Measurements from ENCODE around the gene BCL2L1.
"Not testable (repeated sequence)": the region's sequence is repeated elsewhere in the genome, so short reads cannot be mapped to it uniquely, and the experiment has no call there.

Gene BCL2L1

DNA sequence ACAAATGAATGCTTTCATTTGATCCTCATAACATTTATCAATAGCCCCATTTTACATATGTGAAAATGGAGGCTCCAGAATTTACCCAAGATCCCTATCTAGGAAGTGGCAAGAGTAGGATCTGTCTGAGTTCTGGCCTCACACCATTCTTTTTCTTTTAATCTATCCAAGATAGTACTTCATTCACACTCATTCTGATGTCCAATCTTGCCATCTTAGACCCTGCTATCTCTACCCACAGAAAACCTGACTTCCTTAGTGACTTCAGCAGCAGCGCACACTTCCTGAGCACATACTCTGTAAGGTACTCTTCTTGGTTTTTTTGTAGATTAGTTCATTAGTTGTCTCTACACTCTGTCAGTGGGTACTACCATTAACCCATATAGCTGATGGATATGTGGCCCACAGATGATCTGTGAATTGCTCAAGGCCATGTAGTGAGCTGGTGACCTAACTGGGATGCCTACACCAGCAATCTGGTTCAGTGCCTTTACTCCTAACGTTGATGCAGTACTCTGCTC lies 48.7 kb downstream of the BCL2L1 start:
- FAIRE-seq = no peak

- no peak for FAIRE-seq
Observed at GRCh38 chr20:31673435-31673834, 49.2 kb downstream of the BCL2L1 start.

- FAIRE-seq = no peak
Observed at GRCh38 chr20:31671324-31671723, 51.3 kb downstream of the BCL2L1 start.

GRCh38 chr20:31670371-31671228 lies 52.1 kb downstream of the BCL2L1 start:
- FAIRE-seq = no peak

- FAIRE-seq = no peak
Observed at GRCh38 chr20:31669876-31670275, 52.8 kb downstream of the BCL2L1 start.

DNA sequence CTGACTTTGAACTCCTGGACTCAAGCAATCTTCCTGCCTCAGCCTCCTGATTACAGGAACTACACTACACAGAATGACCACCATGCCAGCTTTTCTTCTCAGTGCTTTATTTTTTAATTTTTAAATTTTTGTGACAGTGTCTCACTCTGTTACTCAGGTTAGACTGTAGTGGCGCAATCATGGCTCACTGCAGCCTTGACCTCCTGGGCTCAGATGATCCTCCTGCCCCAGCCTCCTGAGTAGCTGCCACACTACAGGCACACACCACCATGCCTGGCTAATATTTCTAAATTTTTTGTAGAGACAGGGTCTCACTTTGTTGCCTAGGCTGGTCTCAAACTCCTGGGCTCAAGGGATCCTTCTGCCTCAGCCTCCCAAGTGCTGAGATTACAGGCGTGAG lies 53.7 kb downstream of the BCL2L1 start:
- not testable (repeated sequence) for FAIRE-seq

DNA sequence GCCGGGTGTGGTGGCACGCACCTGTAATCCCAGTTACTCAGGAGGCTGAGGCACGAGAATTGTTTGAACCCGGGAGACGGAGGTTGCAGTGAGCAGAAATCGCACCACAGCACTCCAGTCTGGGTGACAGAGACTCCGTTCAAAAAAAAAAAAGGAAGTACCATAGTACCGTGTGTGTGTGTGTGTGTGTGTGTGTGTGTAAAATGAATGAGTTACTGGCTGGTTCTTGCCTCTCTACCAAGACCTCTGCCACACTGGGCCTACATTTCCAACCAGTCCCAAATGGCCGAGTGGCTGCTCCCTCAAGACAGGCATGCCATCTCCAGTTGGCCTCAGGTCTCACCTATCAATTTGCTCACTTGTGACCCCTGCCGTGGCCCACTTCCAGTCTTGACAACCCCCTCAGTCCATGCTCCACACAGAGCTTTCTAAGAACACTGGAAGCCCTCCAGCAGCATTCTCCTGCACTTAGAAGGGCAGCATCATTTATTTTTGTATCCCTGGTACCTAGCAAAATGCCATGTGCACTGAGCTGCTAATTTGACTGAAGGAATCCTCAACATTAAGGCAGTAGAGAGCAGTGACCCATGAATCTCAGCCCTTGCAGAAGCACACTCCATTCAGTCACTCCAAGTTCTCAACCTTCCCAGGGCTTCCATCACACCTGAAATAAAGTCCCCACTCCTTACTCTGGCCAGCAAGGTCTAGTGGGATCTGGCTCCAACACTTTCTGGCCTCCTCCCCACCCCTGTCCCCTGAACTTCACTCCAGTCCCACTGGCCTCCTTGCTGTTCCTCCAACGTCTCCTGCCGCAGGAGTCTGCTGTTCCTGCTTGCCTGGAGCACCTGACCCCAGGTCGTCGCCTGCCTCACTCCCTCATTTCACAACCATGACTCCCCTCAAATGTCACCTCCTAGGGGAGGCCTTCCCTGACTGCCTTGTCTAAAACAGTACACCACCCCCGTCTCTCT lies 55.1 kb downstream of the BCL2L1 start:
- FAIRE-seq = no peak

DNA sequence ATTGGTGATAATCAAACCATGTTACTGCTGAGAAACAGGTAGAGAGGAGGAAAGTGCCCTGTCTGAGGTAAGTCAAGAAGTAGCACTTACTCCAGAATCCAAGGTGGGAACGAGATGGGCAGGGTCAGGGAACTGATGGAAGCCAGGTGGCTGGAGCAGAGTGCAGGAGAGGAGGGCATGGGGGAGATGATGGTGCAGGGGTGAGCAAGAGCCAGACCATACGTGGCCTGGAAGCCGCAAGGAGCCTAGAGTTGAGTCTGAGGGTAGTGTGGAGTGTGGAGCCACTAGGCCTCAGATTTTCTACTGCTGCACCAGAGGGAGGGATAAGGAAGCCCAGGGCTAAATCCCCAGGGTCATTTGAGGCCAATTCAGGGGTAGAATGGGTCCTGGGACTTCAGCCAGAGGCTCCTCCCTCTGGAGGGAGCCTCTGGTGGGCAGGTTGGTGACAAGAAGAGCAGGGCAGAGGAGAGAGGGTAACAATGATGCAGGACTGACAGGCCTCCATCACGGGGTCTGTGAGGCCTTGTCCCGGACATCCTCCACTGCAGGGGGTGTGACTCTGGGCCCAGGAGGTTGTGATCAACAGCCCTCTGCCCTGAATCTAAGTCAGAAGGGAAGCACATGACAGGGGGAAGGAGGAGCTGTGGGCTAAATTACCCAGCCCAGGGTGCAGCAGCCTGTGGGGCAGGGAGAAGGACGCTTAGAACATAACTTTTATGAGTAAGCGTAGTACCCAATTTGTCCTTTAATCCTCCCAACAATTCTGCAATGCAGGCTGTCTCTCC lies 56.2 kb downstream of the BCL2L1 start:
- FAIRE-seq = no peak

DNA sequence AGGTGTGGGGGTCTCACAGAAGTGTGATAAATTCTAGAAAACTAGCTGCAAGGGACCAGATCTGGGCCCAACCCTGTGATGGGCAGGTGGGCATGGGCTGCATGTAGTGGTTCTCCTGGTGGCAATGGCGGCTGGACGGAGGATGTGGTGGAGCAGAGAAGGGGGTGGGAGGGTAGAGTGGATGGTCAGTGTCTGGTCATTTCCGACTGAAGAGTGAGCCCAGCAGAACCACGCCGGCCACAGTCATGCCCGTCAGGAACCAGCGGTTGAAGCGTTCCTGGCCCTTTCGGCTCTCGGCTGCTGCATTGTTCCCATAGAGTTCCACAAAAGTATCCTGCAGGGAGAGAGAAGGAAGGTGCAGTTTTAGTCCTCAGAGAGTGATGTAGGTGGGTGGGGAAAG lies 56.9 kb downstream of the BCL2L1 start:
- no peak for FAIRE-seq

DNA sequence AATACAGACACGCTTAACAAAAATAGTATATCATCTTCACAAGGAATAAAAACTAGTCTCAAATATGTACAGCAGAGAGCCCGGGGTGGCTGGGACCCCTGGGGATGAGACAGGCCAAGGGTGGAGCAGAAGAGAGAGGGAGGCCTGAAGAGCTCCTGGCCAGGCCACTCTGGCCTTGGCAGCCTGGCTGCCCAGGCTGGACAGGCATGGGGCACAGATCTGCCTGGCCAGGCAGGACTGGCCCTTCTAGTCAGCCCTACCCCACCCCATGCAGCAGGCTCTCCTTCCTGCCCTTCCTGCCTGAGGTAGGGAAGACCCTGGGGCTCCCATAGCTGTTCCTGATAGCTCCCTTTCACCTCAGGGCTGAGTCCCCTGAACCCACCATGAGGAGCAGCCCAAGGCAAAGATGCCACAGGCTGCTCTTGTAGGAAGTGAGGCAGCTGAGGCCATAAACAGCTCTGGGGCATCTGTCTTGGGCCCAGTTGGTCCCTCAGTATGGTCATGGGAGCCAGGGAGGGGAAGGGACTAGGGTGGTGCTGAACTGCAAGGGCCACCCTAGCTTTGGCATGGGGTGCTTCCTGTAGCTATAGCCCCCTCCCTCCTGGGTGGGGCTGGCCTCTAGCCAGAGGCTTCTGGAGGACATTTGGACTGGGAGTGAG lies 57.8 kb downstream of the BCL2L1 start:
- no peak for FAIRE-seq

DNA sequence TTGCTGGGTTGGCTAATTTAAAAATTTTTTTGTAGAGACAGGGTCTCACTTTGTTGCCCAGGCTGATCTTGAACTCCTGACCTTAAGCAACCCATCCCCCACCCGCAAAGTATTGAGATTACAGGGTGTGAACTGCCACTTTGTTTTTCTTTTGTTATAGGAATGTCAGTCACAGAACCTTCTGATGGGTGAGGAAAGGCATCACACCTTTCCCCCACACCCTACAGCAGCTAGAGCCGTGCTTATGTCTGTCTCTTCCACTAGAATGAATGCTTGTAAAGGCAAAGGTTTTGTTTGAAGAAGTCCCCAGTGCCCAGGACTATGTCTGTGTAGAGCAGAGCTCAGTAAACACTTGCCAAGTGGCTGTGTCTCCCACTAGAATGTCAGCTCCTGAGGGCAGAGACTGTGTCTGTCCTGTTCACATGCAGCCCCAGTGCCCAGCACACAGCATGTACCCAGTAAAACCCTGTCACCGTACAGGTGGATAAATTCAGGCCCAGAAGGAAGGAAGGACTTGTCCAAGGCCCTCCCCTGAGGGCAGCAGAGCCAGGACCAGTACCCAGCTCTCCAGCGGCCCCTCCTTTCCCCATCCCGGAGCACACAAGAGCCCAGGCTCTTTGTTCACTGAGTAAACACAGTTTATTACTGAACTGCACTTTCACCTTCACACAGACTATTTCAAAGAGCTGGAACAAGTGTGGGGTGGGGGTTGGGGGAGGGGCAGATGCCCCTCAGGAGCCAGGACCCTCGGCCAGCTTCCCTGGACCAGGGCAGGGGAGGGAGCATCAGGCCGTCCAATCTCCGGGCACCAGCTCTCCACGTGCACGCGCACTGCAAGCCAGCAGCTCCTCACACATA lies 58.6 kb downstream of the BCL2L1 start:
- FAIRE-seq = no peak

GRCh38 chr20:31663524-31663837 lies 59.2 kb downstream of the BCL2L1 start:
- no peak for FAIRE-seq

GRCh38 chr20:31662372-31662854 lies 60.3 kb downstream of the BCL2L1 start:
- no peak for FAIRE-seq

DNA sequence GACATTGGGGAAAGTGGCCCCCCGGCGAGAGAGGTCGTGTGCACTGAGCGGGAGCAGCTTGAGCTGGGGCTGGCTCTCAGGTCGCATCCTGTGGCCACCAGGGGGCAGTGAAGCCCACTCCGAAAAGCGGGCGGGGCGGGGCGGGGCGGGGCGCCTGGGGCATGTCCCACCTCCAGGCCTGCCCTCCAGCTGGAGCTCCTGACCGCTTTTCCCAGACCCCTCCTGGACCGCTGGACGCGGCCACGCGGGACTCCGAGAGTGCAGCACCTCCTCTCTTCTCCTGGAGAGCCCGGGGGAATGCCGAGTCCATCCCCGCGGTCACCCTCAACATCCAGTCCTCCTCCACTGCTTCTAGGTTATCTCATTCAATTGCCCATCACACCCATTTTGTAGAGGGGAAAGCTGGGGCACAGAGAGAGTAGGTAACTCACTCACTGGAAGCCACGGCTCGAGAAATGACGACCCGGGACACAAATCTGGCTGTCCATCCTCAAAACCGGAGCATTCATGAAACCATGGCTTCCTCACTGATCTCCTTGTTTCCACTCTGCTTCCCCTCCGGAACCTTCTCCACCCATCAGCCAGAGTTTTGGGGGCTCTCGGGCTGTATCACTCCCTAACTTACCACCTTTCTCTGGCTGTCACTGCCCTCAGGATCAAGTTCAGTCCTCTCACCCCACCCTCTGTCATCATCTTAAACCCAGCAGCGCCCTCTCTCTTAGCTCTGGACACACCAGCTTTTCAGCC lies 60.9 kb downstream of the BCL2L1 start:
- FAIRE-seq = no peak

- FAIRE-seq = no peak
Observed at GRCh38 chr20:31654534-31654933, 68.1 kb downstream of the BCL2L1 start.

DNA sequence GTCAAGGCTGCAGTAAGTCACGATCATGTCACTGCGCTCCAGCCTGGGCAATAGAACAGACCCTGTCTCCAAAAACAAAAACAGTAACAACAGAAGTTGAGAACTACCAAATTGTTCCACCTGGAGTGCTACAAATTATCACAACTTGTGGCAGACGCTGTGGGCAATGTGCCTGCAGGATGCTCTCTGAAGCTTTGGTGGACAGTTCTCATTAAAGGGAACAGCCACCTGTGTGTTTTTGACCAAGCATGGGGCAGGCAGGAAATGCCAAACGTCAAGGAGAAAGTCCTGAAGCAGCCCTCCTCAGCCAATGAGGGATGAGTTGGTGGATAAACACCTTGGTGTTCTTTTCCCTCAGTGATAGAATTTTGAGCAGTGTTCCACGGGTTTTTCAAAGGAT lies 69.1 kb downstream of the BCL2L1 start:
- no peak for FAIRE-seq

DNA sequence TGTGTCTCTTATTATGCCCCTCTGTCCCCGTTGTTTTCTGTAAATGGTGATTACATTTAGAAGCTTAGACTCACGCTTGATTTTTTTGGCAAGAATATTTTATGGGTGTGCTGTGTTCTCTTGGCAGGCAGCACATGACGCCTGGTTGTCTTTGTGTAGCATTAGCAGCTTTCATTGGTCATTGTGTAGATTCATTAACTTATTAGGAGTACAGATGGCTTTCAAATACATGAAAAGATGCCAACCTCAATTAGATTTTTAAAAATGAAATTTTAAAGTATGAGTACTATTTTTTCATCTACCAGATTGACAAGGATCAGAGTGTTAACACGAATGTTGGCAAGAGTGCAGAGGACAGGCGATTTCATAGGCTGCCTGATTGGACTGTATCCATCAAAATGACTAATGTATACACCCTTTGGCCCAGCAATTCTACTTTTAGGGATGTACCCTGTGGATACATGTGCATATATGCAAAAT lies 69.7 kb downstream of the BCL2L1 start:
- FAIRE-seq = no peak

DNA sequence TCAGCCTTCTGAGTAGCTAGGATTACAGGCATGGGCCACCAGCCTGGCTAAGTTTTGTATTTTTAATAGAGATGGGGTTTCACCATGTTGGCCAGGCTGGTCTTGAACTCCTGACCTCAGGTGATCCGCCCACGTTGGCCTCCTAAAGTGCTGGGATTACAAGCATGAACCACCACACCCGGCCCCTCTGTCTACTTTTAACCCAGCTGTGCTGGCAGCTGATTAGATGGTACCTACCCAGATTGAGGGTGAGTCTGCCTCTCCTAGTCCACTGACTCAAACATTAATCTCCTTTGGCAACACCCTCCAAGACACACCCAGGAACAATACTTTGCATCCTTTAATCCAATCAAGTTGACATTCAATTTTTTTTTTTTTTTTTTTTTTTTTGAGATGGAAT lies 74.6 kb downstream of the BCL2L1 start:
- FAIRE-seq = not testable (repeated sequence)

GRCh38 chr20:31644701-31645100 lies 78.0 kb downstream of the BCL2L1 start:
- FAIRE-seq = no peak

DNA sequence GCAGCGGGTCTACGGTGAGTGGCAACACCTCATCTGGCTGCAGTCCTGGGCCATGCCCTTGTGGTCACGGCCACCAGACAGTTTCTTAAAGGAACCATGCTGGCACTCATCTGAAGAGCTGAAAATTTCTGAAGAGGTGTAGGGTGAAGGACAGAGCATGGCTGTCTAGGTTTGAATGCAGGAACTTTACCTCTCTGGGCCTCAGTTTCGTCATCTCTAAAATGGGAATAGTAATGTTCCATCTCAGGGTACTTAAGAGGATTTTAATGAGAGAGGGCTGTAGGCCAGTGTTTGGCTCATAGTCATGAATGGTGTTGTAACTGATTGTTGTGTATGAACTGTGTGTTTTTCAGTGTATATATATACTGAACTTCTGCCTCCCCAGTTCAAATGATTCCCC lies 79.1 kb downstream of the BCL2L1 start:
- no peak for FAIRE-seq

All from endometrium (tissue), 2 donors.